Tibial artery (tissue), 4 donors: ENCODE data around the gene NECTIN1.

ENCODE experiments used
- DNase-seq, 2 donors: peaks; one replicate each; pipeline ENCODE4 v3.0.0-alpha.2; 2019
- H3K27ac ChIP-seq, 2 donors: fragments of 200-600 bp; sonication (generic) in 1 of 2; 1 replicate in 1 of 2; 2 replicates in 1 of 2; pipeline ENCODE4 v1.5.1; 2018 to 2019; ENCODE audit warnings: mild to moderate bottlenecking in 1 of 2
- H3K27me3 ChIP-seq, 2 donors: fragments of 200-600 bp; sonication (generic) in 1 of 2; one replicate each; pipeline versions ENCODE4 v1.5.1 to v1.6.0; 2016 to 2019
- H3K36me3 ChIP-seq, 3 donors: fragments of 200-600 bp; sonication (generic) in 2 of 3; one replicate each; pipeline ENCODE4 v1.5.1; 2016 to 2019; ENCODE audit warnings: mild to moderate bottlenecking in 2 of 3
- H3K4me1 ChIP-seq, 4 donors: fragments of 200-600 bp; sonication (generic) in 2 of 4; 1 replicate in 3 of 4; 2 replicates in 1 of 4; pipeline ENCODE4 v1.5.1; 2016 to 2019
- H3K4me3 ChIP-seq, 2 donors: fragments of 200-600 bp; sonication (generic) in 1 of 2; 1 replicate in 1 of 2; 2 replicates in 1 of 2; pipeline ENCODE4 v1.5.1; 2018 to 2019; ENCODE audit warnings: mild to moderate bottlenecking in 2 of 2
- H3K9me3 ChIP-seq, 3 donors: fragments of 200-600 bp; sonication (generic) in 1 of 3; one replicate each; pipeline ENCODE4 v1.5.1; 2016 to 2019
- CTCF ChIP-seq, 2 experiments: fragments of 200-600 bp in 1 of 2; fragments of 450-650 bp in 1 of 2; IDR thresholded peaks; one replicate each; pipeline ENCODE4 v1.5.1; 2017 to 2019; ENCODE audit warnings: antibody characterized with exemption in 2 of 2, mild to moderate bottlenecking in 1 of 2, moderate library complexity in 1 of 2
- intact Hi-C: fragments of 100-400 bp; cut with DNase I; formaldehyde crosslinking; loops from one replicate; pipeline ENCODE4 v1.15.0; 2023; ENCODE audit warnings: low total_unique reads

Gene NECTIN1

GRCh38 chr11:119664063-119664572 lies 64.9 kb downstream of the NECTIN1 start:
- H3K27ac ChIP-seq = no peak overlapping the region
- peaks cover 0 to 24% (median 0%) of the 10 kb centered on the region in 3 donors for H3K36me3 ChIP-seq
- no peaks in the 10 kb centered on the region for H3K27me3 ChIP-seq
- no peak for TF ChIP-seq CTCF (IDR thresholded peaks at IDR 0.05)
- H3K4me1 ChIP-seq = peaks cover 0 to 10% (median 0%) of the 10 kb centered on the region in 4 donors
- H3K9me3 ChIP-seq = no peaks in the 10 kb centered on the region
- intact Hi-C loops = no loop called here
- H3K4me3 ChIP-seq = no peak overlapping the region
- no peak for DNase-seq

- Histone ChIP-seq H3K27me3 (no peaks in the 10 kb centered on the region), H3K27ac (no peak overlapping the region), H3K36me3 (peaks cover 0 to 24% (median 0%) of the 10 kb centered on the region in 3 donors), H3K4me1 (peaks cover 0 to 10% (median 0%) of the 10 kb centered on the region in 4 donors), H3K9me3 (no peaks in the 10 kb centered on the region), H3K4me3 (no peak overlapping the region)
- intact Hi-C loops = no loop called here
- TF ChIP-seq CTCF (IDR thresholded peaks at IDR 0.05) = no peak
- no peak for DNase-seq
These were observed 65.7 kb downstream of the NECTIN1 start for GRCh38 chr11:119663279-119663678.

GRCh38 chr11:119661226-119661625 lies 67.8 kb downstream of the NECTIN1 start:
- Histone ChIP-seq H3K9me3 (no peaks in the 10 kb centered on the region), H3K27ac (no peak overlapping the region), H3K4me3 (no peak overlapping the region), H3K4me1 (peaks cover 0 to 6% (median 0%) of the 10 kb centered on the region in 4 donors), H3K27me3 (peaks cover 0 to 3% of the 10 kb centered on the region in 2 donors), H3K36me3 (peaks cover 0 to 24% (median 0%) of the 10 kb centered on the region in 3 donors)
- no peak for TF ChIP-seq CTCF (IDR thresholded peaks at IDR 0.05)
- DNase-seq = no peak
- intact Hi-C loops = no loop called here

- H3K4me3 ChIP-seq = no peak overlapping the region
- no peak for TF ChIP-seq CTCF (IDR thresholded peaks at IDR 0.05)
- no peaks in the 10 kb centered on the region for H3K4me1 ChIP-seq
- intact Hi-C loops = no loop called here
- H3K27ac ChIP-seq = no peak overlapping the region
- peaks cover 0 to 5% of the 10 kb centered on the region in 2 donors for H3K27me3 ChIP-seq
- no peak for DNase-seq
- H3K9me3 ChIP-seq = no peaks in the 10 kb centered on the region
- peaks cover 0 to 24% (median 0%) of the 10 kb centered on the region in 3 donors for H3K36me3 ChIP-seq
These were observed 68.9 kb downstream of the NECTIN1 start for GRCh38 chr11:119659971-119660723.

GRCh38 chr11:119652907-119653659 lies 75.9 kb downstream of the NECTIN1 start:
- no peak overlapping the region for H3K27ac ChIP-seq
- H3K36me3 ChIP-seq = no peaks in the 10 kb centered on the region
- no peak for TF ChIP-seq CTCF (IDR thresholded peaks at IDR 0.05)
- no peak for DNase-seq
- intact Hi-C loops = no loop called here
- H3K4me1 ChIP-seq = no peaks in the 10 kb centered on the region
- H3K27me3 ChIP-seq = peaks cover 0 to 7% of the 10 kb centered on the region in 2 donors
- H3K4me3 ChIP-seq = no peak overlapping the region
- H3K9me3 ChIP-seq = no peaks in the 10 kb centered on the region
